Activated CD4-positive, alpha-beta T cell treated with anti-CD3 and anti-CD28 coated beads, Interleukin-2, amount 10 ng/mL, durations not matched to agents 24 days and 14 days (primary cell): ENCODE data around the gene ACAP2. TPM values are rescaled to one million over a fixed set of nuclear protein-coding genes. Genes with fewer than 3 reads are reported as not detected.

Source experiments
- DNase-seq: peaks from one replicate; pipeline ENCODE4 v3.0.0; 2022
- H3K27ac Mint-ChIP-seq: one replicate; pipeline ENCODE4 v1.8.0; 2022; ENCODE audit warnings: mild to moderate bottlenecking, mixed read lengths
- H3K27me3 Mint-ChIP-seq: one replicate; pipeline ENCODE4 v1.8.0; 2022; ENCODE audit warnings: mixed read lengths
- H3K36me3 Mint-ChIP-seq: one replicate; pipeline ENCODE4 v1.8.0; 2022; ENCODE audit warnings: low read depth, mild to moderate bottlenecking, mixed read lengths
- H3K4me1 Mint-ChIP-seq: one replicate; pipeline ENCODE4 v1.8.0; 2021; ENCODE audit warnings: mixed read lengths
- H3K4me3 Mint-ChIP-seq: one replicate; pipeline ENCODE4 v1.8.0; 2022; ENCODE audit warnings: mild to moderate bottlenecking, moderate library complexity, mixed read lengths
- H3K9me3 Mint-ChIP-seq: one replicate; pipeline ENCODE4 v1.8.0; 2021; ENCODE audit warnings: mixed read lengths
- intact Hi-C: fragments of 100-400 bp; cut with micrococcal nuclease; formaldehyde crosslinking; loops from one replicate; pipeline ENCODE4 v1.15.1; 2023
- total RNA-seq: library from RNA; stranded (reverse); gene quantifications from 2 replicates; pipeline ENCODE4 v1.2.3, GENCODE V29; 2022

Gene ACAP2
- total RNA-seq, 1 donor from 2014 or later: 39.1 TPM

GRCh38 chr3:195455789-195456188 is 13.0 kb upstream of the ACAP2 start:
- no peak overlapping the region for H3K27ac Mint-ChIP-seq
- H3K27me3 Mint-ChIP-seq: peaks cover 4% of the 10 kb centered on the region
- intact Hi-C loops: loop anchor here (5.0 kb wide), 1 partner anchor 183 kb away; the partner anchor contains the start of gene XXYLT1
- peak; percentile 54 for DNase-seq
- H3K36me3 Mint-ChIP-seq: no peaks in the 10 kb centered on the region
- no peak overlapping the region for H3K4me3 Mint-ChIP-seq
- H3K9me3 Mint-ChIP-seq: peaks cover 5% of the 10 kb centered on the region
- H3K4me1 Mint-ChIP-seq: peaks cover 9% of the 10 kb centered on the region

- H3K4me3 Mint-ChIP-seq: no peak overlapping the region
- H3K36me3 Mint-ChIP-seq: no peaks in the 10 kb centered on the region
- peaks cover 5% of the 10 kb centered on the region for H3K9me3 Mint-ChIP-seq
- no peak overlapping the region for H3K27ac Mint-ChIP-seq
- H3K4me1 Mint-ChIP-seq: peaks cover 7% of the 10 kb centered on the region
- intact Hi-C loops: no loop called here
- DNase-seq: no peak
- H3K27me3 Mint-ChIP-seq: peaks cover 7% of the 10 kb centered on the region
Observed at GRCh38 chr3:195453236-195453635, 10.4 kb upstream of the ACAP2 start.

- Mint-ChIP-seq H3K36me3 (no peaks in the 10 kb centered on the region), H3K9me3 (peaks cover 5% of the 10 kb centered on the region), H3K27me3 (peaks cover 7% of the 10 kb centered on the region), H3K4me1 (peaks cover 4% of the 10 kb centered on the region), H3K4me3 (no peak overlapping the region), H3K27ac (no peak overlapping the region)
- peak; percentile 50 for DNase-seq
- intact Hi-C loops: no loop called here
Observed at GRCh38 chr3:195451373-195452015, 8.7 kb upstream of the ACAP2 start.

DNA sequence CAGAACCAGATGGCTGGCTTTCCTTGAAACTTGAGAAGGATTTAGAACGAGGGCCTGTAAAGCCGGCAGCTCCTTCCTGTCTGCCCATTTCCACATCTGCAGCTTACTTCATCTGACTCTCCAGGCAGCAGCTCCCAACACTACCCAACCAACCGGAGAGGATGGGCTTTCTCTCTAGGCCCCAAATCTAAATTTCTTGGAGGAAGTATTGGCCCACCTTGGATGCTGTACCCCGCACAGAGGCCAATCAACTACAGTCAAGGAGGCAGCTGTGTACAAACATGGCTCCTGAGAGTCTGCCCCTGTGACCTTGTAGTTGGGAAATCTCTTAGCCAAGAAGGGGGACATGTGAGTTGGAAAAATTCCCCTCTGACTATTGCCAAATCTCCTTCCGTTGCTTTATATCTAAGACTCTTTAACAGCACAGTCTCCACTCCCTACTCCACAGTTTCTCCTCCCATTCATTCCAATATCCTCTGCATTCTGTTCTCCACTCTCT is 8.0 kb upstream of the ACAP2 start:
- no peak for DNase-seq
- Mint-ChIP-seq H3K27me3 (peaks cover 7% of the 10 kb centered on the region), H3K4me3 (no peak overlapping the region), H3K9me3 (peaks cover 5% of the 10 kb centered on the region), H3K36me3 (no peaks in the 10 kb centered on the region), H3K4me1 (peaks cover 7% of the 10 kb centered on the region), H3K27ac (no peak overlapping the region)
- intact Hi-C loops: no loop called here

DNA sequence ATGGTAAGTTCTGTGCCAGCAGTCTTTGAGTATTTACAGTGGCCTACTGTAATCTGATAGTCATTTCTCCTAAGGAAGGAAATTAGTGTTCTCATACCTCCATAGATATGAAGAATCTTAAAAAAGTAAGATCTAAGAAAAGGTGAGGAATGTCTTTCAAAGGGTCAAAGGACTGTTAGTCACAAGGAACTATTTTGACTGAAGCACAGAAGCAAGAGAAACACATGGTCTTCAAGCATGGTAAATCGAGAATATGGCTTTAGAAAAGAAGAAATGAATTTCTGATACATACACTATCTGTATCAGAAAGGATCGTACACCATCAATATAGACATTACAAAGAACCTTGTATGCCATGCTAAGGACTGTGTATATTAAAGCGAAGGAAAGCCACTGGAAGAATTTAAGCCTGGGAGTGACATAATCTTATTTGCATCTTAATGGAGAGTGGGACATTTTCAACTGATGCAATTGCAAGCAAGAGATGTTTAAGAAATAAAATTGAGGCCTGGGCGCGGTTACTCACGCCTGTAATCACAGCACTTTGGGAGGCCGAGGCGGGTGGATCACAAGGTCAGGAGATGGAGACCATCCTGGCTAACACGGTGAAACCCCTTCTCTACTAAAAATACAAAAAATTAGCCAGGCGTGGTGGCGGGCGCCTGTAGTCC is 5.5 kb upstream of the ACAP2 start:
- Mint-ChIP-seq H3K4me3 (no peak overlapping the region), H3K27me3 (peaks cover 7% of the 10 kb centered on the region), H3K27ac (no peak overlapping the region), H3K9me3 (no peaks in the 10 kb centered on the region), H3K36me3 (no peaks in the 10 kb centered on the region), H3K4me1 (peaks cover 19% of the 10 kb centered on the region)
- intact Hi-C loops: loop anchor here (10.0 kb wide), 1 partner anchor 684 kb away; no protein-coding TSS in a partner anchor
- no peak for DNase-seq

DNA sequence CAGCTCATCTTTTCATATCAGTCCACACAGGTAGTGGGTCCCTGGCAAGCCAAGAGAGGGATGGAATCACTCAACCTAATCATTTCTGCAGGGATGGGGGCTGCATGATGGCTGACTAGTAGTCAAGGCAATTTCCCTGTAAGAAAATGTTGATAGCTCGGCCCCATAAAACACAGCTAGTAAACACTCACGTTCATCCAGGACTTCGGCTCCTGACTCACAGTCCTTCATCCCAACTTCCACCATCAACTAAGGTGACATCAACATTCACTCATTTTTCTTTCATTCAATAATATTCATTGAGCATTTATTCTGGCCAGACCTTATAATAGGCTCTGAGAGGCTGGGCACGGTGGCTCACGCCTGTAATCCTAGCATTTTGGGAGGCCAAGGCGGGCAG is 4.4 kb upstream of the ACAP2 start:
- Mint-ChIP-seq H3K36me3 (no peaks in the 10 kb centered on the region), H3K4me1 (peaks cover 22% of the 10 kb centered on the region), H3K27me3 (peaks cover 4% of the 10 kb centered on the region), H3K27ac (no peak overlapping the region), H3K9me3 (no peaks in the 10 kb centered on the region), H3K4me3 (no peak overlapping the region)
- intact Hi-C loops: loop anchor here (10.0 kb wide), 1 partner anchor 682 kb away; no protein-coding TSS in a partner anchor
- DNase-seq: no peak

- H3K27me3 Mint-ChIP-seq: peaks cover 2% of the 10 kb centered on the region
- H3K4me1 Mint-ChIP-seq: peaks cover 26% of the 10 kb centered on the region
- DNase-seq: peak; percentile 55
- intact Hi-C loops: loop anchor here (10.0 kb wide), 1 partner anchor 682 kb away; no protein-coding TSS in a partner anchor
- H3K9me3 Mint-ChIP-seq: no peaks in the 10 kb centered on the region
- no peak overlapping the region for H3K4me3 Mint-ChIP-seq
- H3K27ac Mint-ChIP-seq: no peak overlapping the region
- no peaks in the 10 kb centered on the region for H3K36me3 Mint-ChIP-seq
Observed at GRCh38 chr3:195446359-195446758, 3.5 kb upstream of the ACAP2 start.

GRCh38 chr3:195445885-195446284 is 3.1 kb upstream of the ACAP2 start:
- Mint-ChIP-seq H3K36me3 (no peaks in the 10 kb centered on the region), H3K27me3 (peaks cover 2% of the 10 kb centered on the region), H3K4me3 (no peak overlapping the region), H3K4me1 (peaks cover 31% of the 10 kb centered on the region), H3K9me3 (no peaks in the 10 kb centered on the region), H3K27ac (no peak overlapping the region)
- intact Hi-C loops: loop anchor here (10.0 kb wide), 1 partner anchor 681 kb away; no protein-coding TSS in a partner anchor
- DNase-seq: peak; percentile 54

DNA sequence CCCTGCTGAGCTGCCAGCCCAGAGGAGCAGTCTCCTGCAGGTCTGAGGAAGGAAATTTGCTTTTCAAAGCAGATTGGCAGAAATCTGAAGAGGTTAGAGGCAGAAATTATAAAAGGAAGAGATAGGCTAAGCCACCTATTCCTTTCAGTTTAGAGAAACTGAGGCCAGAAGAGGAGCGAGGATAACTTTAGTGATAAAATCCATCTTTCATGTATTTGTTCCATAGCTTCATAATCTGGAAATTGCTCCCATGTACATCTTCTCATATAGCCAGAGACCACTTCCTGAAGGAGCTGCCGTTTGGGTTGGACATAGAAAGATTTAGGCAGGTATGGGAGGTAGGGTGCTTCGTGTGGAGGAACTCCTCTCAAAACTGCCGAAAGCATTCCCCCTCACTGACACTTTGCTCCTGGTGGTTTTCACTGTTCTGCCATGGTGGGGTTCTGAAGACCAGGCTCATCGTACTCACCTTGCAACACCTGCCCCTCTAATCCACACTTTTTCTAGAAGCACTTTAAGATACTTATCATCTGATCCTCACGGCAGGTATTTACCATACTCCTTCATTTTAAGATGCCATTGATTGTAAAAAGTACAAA is 670 bp upstream of the ACAP2 start:
- peak overlapping the region; percentile 97 for H3K4me3 Mint-ChIP-seq
- peaks cover 39% of the 10 kb centered on the region for H3K4me1 Mint-ChIP-seq
- intact Hi-C loops: loop anchor here (1.0 to 10.0 kb wide), 9 partner anchors 25 to 989 kb away; partner anchors contain the start of genes FAM43A, LSG1, UBXN7 and XXYLT1
- peak; percentile 68 for DNase-seq
- no peaks in the 10 kb centered on the region for H3K27me3 Mint-ChIP-seq
- no peaks in the 10 kb centered on the region for H3K36me3 Mint-ChIP-seq
- no peaks in the 10 kb centered on the region for H3K9me3 Mint-ChIP-seq
- peak overlapping the region; percentile 59 for H3K27ac Mint-ChIP-seq

DNA sequence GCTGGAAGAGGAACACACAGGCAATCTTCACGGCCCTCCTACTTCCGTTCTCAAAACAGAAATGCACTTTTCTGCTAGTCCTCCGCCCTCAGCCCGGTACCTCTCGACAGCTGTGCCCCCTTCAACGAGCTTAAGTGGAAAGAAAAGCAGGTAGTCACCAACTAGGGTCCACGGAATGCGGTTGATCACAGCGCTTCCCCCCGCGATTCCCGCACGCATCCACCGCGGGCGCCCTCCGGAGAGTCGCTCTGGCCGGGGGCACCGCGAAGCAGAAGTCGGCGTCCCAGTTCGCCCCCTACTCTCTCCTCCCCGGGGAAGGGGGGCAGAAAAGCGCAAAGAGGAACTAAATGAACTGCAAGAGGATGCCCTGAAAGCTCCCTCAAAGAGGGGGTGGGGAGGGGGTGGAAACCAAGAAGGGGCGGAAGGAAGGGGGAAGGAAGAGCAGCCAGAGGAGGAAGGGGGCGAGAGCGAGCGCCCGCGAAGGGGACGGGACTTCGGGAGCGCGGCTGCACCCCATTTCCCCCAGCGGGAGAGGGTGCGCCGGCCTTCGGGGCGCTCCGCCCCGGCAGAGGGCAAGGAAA is 738 bp downstream of the ACAP2 start:
- Mint-ChIP-seq H3K36me3 (no peaks in the 10 kb centered on the region), H3K4me1 (peaks cover 40% of the 10 kb centered on the region), H3K4me3 (peak overlapping the region; percentile 97), H3K27ac (peak overlapping the region; percentile 91), H3K9me3 (no peaks in the 10 kb centered on the region), H3K27me3 (no peaks in the 10 kb centered on the region)
- peak; percentile 84 for DNase-seq
- intact Hi-C loops: loop anchor here (2.0 to 10.0 kb wide), 5 partner anchors 35 to 990 kb away; partner anchors contain the start of genes FAM43A, LSG1 and UBXN7

- Mint-ChIP-seq H3K27me3 (no peaks in the 10 kb centered on the region), H3K4me1 (peaks cover 40% of the 10 kb centered on the region)
- intact Hi-C loops: loop anchor here (5.0 to 10.0 kb wide), 4 partner anchors 677 to 991 kb away; partner anchors contain the start of genes FAM43A, LSG1 and UBXN7
Observed at GRCh38 chr3:195441476-195441991, 1.3 kb downstream of the ACAP2 start.

GRCh38 chr3:195441051-195441450 is 1.8 kb downstream of the ACAP2 start:
- H3K4me1 Mint-ChIP-seq: peaks cover 37% of the 10 kb centered on the region
- H3K36me3 Mint-ChIP-seq: no peaks in the 10 kb centered on the region
- H3K4me3 Mint-ChIP-seq: peak overlapping the region; percentile 97
- H3K27me3 Mint-ChIP-seq: no peaks in the 10 kb centered on the region
- no peaks in the 10 kb centered on the region for H3K9me3 Mint-ChIP-seq
- intact Hi-C loops: loop anchor here (5.0 to 10.0 kb wide), 4 partner anchors 676 to 991 kb away; partner anchors contain the start of genes FAM43A, LSG1 and UBXN7
- DNase-seq: no peak
- H3K27ac Mint-ChIP-seq: peak overlapping the region; percentile 91

More at GRCh38 chr3:195441476-195441991, 1.3 kb downstream of the ACAP2 start:
- peak overlapping the region; percentile 91 for H3K27ac Mint-ChIP-seq
- peak overlapping the region; percentile 97 for H3K4me3 Mint-ChIP-seq
- DNase-seq: peak; percentile 56
- no peaks in the 10 kb centered on the region for H3K36me3 Mint-ChIP-seq
- H3K9me3 Mint-ChIP-seq: no peaks in the 10 kb centered on the region

- Mint-ChIP-seq H3K4me1 (peaks cover 32% of the 10 kb centered on the region), H3K27me3 (no peaks in the 10 kb centered on the region), H3K36me3 (no peaks in the 10 kb centered on the region), H3K27ac (no peak overlapping the region), H3K4me3 (peak overlapping the region; percentile 54), H3K9me3 (no peaks in the 10 kb centered on the region)
- peak; percentile 55 for DNase-seq
- intact Hi-C loops: loop anchor here (5.0 to 10.0 kb wide), 4 partner anchors 676 to 992 kb away; partner anchors contain the start of genes FAM43A, LSG1 and UBXN7
Observed at GRCh38 chr3:195440379-195440778, 2.4 kb downstream of the ACAP2 start.
